ENCODE results near the gene GHRH. TPM values are rescaled to one million over a fixed set of nuclear protein-coding genes. Genes with fewer than 3 reads are reported as not detected.

GHRH gene
- total and polyA plus RNA-seq, 2 donors (not counting 1 experiment from before 2014, with no cell fraction given) = not detected

- Histone ChIP-seq H3K27me3 (replicated peaks in 1 of 4; ENCODE audit: control extremely low read depth in 1 of 4, control insufficient read depth in 3 of 4, insufficient read depth in 4 of 4, low read length in 3 of 4) (no peaks in the 10 kb centered on the region), H3K9ac (ENCODE audit: low read length) (no peak overlapping the region), H3K4me1 (ENCODE audit: control insufficient read depth in 2 of 2, insufficient read depth in 2 of 2, low read length in 2 of 2) (peaks cover 0 to 7% of the 10 kb centered on the region in 2 donors), H3K27ac (ENCODE audit: low read length in 2 of 2) (no peak overlapping the region), H2AFZ (ENCODE audit: insufficient read depth, low read depth, low read length, poor library complexity, severe bottlenecking) (no peak overlapping the region), H3K4me3 (ENCODE audit: control extremely low read depth in 1 of 5, extremely low read depth in 1 of 5, insufficient read depth in 1 of 5, low read depth in 2 of 5, low read length in 4 of 5) (no peak overlapping the region), H3K79me2 (ENCODE audit: control insufficient read depth, insufficient read depth, low read length) (peaks cover 86% of the 10 kb centered on the region), H3K36me3 (replicated peaks in 1 of 2; ENCODE audit: control extremely low read depth in 1 of 2, control insufficient read depth in 1 of 2, extremely low read depth in 1 of 2, insufficient read depth in 2 of 2, low read length in 1 of 2) (peaks cover 0 to 56% of the 10 kb centered on the region in 2 experiments), H3K9me3 (ENCODE audit: control extremely low read depth in 1 of 3, control insufficient read depth in 2 of 3, insufficient read depth in 1 of 3, low read length in 2 of 3) (no peaks in the 10 kb centered on the region), H3K4me2 (replicated peaks; ENCODE audit: low read depth, low read length, poor library complexity, severe bottlenecking) (no peak overlapping the region), H4K20me1 (ENCODE audit: control insufficient read depth, insufficient read depth, low read length, poor library complexity, severe bottlenecking) (peaks cover 31% of the 10 kb centered on the region)
- ATAC-seq (ENCODE audit: low read depth) (no peak), DNase-seq (no peak)
- Mint-ChIP-seq H3K27ac (no peak overlapping the region), H3K9me3 (ENCODE audit: insufficient read depth) (no peaks in the 10 kb centered on the region), H3K4me1 (peaks cover 19% of the 10 kb centered on the region), H3K4me3 (no peak overlapping the region), H3K27me3 (no peaks in the 10 kb centered on the region)
- intact Hi-C loops (cut with micrococcal nuclease) = no loop called here
- TF ChIP-seq, protein P1, sequence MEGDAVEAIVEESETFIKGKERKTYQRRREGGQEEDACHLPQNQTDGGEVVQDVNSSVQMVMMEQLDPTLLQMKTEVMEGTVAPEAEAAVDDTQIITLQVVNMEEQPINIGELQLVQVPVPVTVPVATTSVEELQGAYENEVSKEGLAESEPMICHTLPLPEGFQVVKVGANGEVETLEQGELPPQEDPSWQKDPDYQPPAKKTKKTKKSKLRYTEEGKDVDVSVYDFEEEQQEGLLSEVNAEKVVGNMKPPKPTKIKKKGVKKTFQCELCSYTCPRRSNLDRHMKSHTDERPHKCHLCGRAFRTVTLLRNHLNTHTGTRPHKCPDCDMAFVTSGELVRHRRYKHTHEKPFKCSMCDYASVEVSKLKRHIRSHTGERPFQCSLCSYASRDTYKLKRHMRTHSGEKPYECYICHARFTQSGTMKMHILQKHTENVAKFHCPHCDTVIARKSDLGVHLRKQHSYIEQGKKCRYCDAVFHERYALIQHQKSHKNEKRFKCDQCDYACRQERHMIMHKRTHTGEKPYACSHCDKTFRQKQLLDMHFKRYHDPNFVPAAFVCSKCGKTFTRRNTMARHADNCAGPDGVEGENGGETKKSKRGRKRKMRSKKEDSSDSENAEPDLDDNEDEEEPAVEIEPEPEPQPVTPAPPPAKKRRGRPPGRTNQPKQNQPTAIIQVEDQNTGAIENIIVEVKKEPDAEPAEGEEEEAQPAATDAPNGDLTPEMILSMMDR (IDR thresholded peaks at IDR 0.05) = no peak
- no peak for TF ChIP-seq EZH2 (IDR thresholded peaks at IDR 0.05; ENCODE audit: borderline replicate concordance, insufficient read depth, low read depth, low read length, poor library complexity, severe bottlenecking)
- ChIA-PET POLR2A (no interaction called here), CTCF (interaction anchor here (0.5 to 1.3 kb wide), 2 partner anchors 11 to 900 kb away, joined by 3 read pairs; no protein-coding TSS in a partner anchor)
- WGBS (ENCODE audit: insufficient coverage) = 100% methylated on average over 9 of the region's 9 CpGs
Measured at GRCh38 chr20:37301120-37301519, 39.5 kb upstream of the GHRH start.

DNA sequence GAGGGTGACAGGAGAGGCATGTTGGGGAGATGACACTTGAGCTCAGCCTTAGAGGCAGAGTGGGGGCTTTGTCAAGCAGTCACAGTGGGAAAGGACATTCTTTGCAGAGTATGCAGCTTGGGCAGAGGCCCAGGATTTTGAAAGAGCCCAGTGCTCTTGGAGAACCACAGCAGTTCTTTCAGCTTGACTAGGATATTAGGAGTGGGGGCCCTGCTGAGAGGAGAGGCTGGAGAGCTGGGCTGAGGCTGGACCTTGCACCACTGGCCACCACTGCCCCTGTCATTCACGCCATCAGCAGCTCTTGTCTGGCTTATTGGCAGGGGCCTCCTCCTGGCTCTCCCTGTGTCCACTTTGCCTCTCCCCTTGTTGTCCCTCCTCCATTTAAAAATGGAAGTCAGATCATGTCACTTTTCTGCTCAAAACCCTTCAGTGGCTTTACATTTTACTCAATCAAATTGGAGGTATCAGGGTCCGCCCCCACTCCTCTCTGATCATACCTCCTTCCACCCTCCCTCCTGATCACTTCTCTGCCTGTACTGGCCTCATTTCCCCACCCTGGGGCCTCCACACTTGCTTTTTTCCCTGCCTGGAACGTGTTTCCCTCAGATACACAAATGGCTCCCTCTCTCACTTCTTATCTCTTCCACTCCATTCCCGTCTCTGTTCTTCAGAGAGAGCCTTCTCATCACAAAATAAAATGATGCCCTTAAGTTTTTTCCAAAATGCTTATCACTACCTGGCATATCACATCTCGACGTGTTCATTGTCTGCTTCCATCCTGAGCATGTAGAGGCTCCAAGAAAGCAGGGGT is 38.3 kb upstream of the GHRH start:
- Histone ChIP-seq H3K4me2 (replicated peaks; ENCODE audit: low read depth, low read length, poor library complexity, severe bottlenecking) (no peak overlapping the region), H3K79me2 (ENCODE audit: control insufficient read depth, insufficient read depth, low read length) (peaks cover 88% of the 10 kb centered on the region), H4K20me1 (ENCODE audit: control insufficient read depth, insufficient read depth, low read length, poor library complexity, severe bottlenecking) (peaks cover 34% of the 10 kb centered on the region), H2AFZ (ENCODE audit: insufficient read depth, low read depth, low read length, poor library complexity, severe bottlenecking) (no peak overlapping the region), H3K4me1 (ENCODE audit: control insufficient read depth in 2 of 2, insufficient read depth in 2 of 2, low read length in 2 of 2) (peaks cover 7 to 11% of the 10 kb centered on the region in 2 donors), H3K9ac (ENCODE audit: low read length) (no peak overlapping the region), H3K27me3 (replicated peaks in 1 of 4; ENCODE audit: control extremely low read depth in 1 of 4, control insufficient read depth in 3 of 4, insufficient read depth in 4 of 4, low read length in 3 of 4) (no peaks in the 10 kb centered on the region), H3K36me3 (replicated peaks in 1 of 2; ENCODE audit: control extremely low read depth in 1 of 2, control insufficient read depth in 1 of 2, extremely low read depth in 1 of 2, insufficient read depth in 2 of 2, low read length in 1 of 2) (peaks cover 0 to 57% of the 10 kb centered on the region in 2 experiments), H3K27ac (ENCODE audit: low read length in 2 of 2) (no peak overlapping the region), H3K4me3 (ENCODE audit: control extremely low read depth in 1 of 5, extremely low read depth in 1 of 5, insufficient read depth in 1 of 5, low read depth in 2 of 5, low read length in 4 of 5) (no peak overlapping the region), H3K9me3 (ENCODE audit: control extremely low read depth in 1 of 3, control insufficient read depth in 2 of 3, insufficient read depth in 1 of 3, low read length in 2 of 3) (no peaks in the 10 kb centered on the region)
- WGBS (ENCODE audit: insufficient coverage) = 97% methylated on average over 4 of the region's 6 CpGs
- intact Hi-C loops (cut with micrococcal nuclease) = loop anchor here (10.0 kb wide), 1 partner anchor 735 kb away; the partner anchor contains the start of genes RPRD1B and TTI1
- POLR2A ChIA-PET = no interaction called here
- H3K4me1 Mint-ChIP-seq = peaks cover 25% of the 10 kb centered on the region
- H3K27ac Mint-ChIP-seq = no peak overlapping the region
- H3K9me3 Mint-ChIP-seq (ENCODE audit: insufficient read depth) = no peaks in the 10 kb centered on the region
- CTCF ChIA-PET = interaction anchor here (0.8 kb wide), 1 partner anchor 23 kb away, joined by 5 read pairs; no protein-coding TSS in a partner anchor
- no peaks in the 10 kb centered on the region for H3K27me3 Mint-ChIP-seq
- DNase-seq (no peak), ATAC-seq (ENCODE audit: low read depth) (no peak)
- no peak overlapping the region for H3K4me3 Mint-ChIP-seq
- TF ChIP-seq EZH2 (IDR thresholded peaks at IDR 0.05; ENCODE audit: borderline replicate concordance, insufficient read depth, low read depth, low read length, poor library complexity, severe bottlenecking) = no peak
